K562 (cell line): ENCODE data around the gene NTSR1. TPM values are rescaled to one million over a fixed set of nuclear protein-coding genes. Genes with fewer than 3 reads are reported as not detected.

Source experiments
- FOXA3 ChIP-seq, 2 experiments: fragments of 450-650 bp in 1 of 2; sonication (generic) in 1 of 2; formaldehyde crosslinking; IDR thresholded peaks in 1 of 2; conservative IDR thresholded peaks in 1 of 2; 2 replicates each; pipeline versions ENCODE4 v1.4.0 to v1.8.0; 2020 to 2022; ENCODE audit warnings: mild to moderate bottlenecking in 2 of 2, missing genetic modification reagents in 1 of 2
- HNRNPH1 ChIP-seq: fragments of 200-400 bp; formaldehyde crosslinking; optimal IDR thresholded peaks from 2 replicates; pipeline ENCODE3; 2017; ENCODE audit warnings: low read depth, mild to moderate bottlenecking, low read length, moderate library complexity
- MAZ ChIP-seq, 2 experiments: fragments of 450-650 bp in 1 of 2; sonication (generic) in 1 of 2; formaldehyde crosslinking; IDR thresholded peaks in 1 of 2; conservative IDR thresholded peaks in 1 of 2; 2 replicates each; pipeline versions ENCODE4 v1.4.0 to v1.5.0; 2020; ENCODE audit warnings: mild to moderate bottlenecking in 1 of 2, missing genetic modification reagents in 1 of 2
- MTA2 ChIP-seq: fragments of 450-650 bp; IDR thresholded peaks from 2 replicates; pipeline ENCODE4 v1.6.1; 2016; ENCODE audit warnings: low read depth
- NCOR1 ChIP-seq: fragments of 450-650 bp; IDR thresholded peaks from 2 replicates; pipeline ENCODE4 v1.6.1; 2016; ENCODE audit warnings: mild to moderate bottlenecking, moderate library complexity
- NRF1 ChIP-seq, 2 experiments: fragments of 450-650 bp; IDR thresholded peaks in 1 of 2; conservative IDR thresholded peaks in 1 of 2; 2 replicates each; pipeline ENCODE4 v1.6.1; 2014; ENCODE audit warnings: mild to moderate bottlenecking in 2 of 2
- PCBP1 ChIP-seq: fragments of 200-400 bp; formaldehyde crosslinking; IDR thresholded peaks from 2 replicates; pipeline ENCODE4 v1.6.1; 2018; ENCODE audit warnings: mild to moderate bottlenecking, low read depth, low read length; ENCODE audit not compliant: poor library complexity, severe bottlenecking
- SMAD3 ChIP-seq: fragments of 450-650 bp; formaldehyde crosslinking; conservative IDR thresholded peaks from 2 replicates; pipeline ENCODE4 v1.4.0; 2020; ENCODE audit warnings: mild to moderate bottlenecking
- TAF1 ChIP-seq: IDR thresholded peaks from 2 replicates; pipeline ENCODE4 v1.6.1; 2011; ENCODE audit warnings: mild to moderate bottlenecking, low read length, moderate library complexity; ENCODE audit not compliant: insufficient read depth, control insufficient read depth, severe bottlenecking; ENCODE audit errors: extremely low read depth
- polyA plus RNA-seq, 8 experiments: library from polyadenylated mRNA; depleted of rRNA in 4 of 8; stranded (reverse) in 5 of 8; unstranded in 3 of 8; fragments of >200 nt; fragmentation: Nextera tagmentation in 2 of 8; fragmentation: Illumina TruSeq in 1 of 8; extraction: Ambion mirVana in 2 of 8; extraction: Trizol in 1 of 8; gene quantifications; 2 replicates each; pipeline versions ENCODE4 v1.2.1 to v1.2.3, GENCODE V29; 2011 to 2014; ENCODE audit warnings: inconsistent platforms in 1 of 8, missing spikeins in 1 of 8
- total RNA-seq, 7 experiments: library from RNA; depleted of rRNA in 6 of 7; stranded (reverse); fragments of >200 nt in 6 of 7; fragmentation: Illumina TruSeq in 2 of 7; extraction: Trizol in 2 of 7; gene quantifications; 2 replicates each; pipeline versions ENCODE4 v1.2.1 to v1.2.3, GENCODE V29; 2011 to 2021; ENCODE audit warnings: low replicate concordance in 1 of 7
- TF ChIP-seq, protein P1 (sequence below): sonication (generic); formaldehyde crosslinking; IDR thresholded peaks from 2 replicates; pipeline ENCODE4 v1.5.0; 2020; ENCODE audit warnings: missing genetic modification reagents
- TF ChIP-seq, protein P2 (sequence below): fragments of 200-800 bp; sonication (Bioruptor generic); IDR thresholded peaks from 2 replicates; pipeline ENCODE4 v1.6.1; 2017; ENCODE audit warnings: missing genetic modification characterization, missing compliant biosample characterization
- TF ChIP-seq, protein P3 (sequence below): fragments of 450-650 bp; formaldehyde crosslinking; IDR thresholded peaks from 2 replicates; pipeline ENCODE4 v1.4.0; 2020; ENCODE audit warnings: mild to moderate bottlenecking, mixed read lengths
- TF ChIP-seq, protein P4 (sequence below): IDR thresholded peaks from 3 replicates; pipeline ENCODE4 v1.6.1; 2011; ENCODE audit warnings: borderline replicate concordance, mild to moderate bottlenecking, moderate library complexity; ENCODE audit not compliant: insufficient read length; ENCODE audit errors: extremely low read depth

NTSR1 gene
- total and polyA plus RNA-seq, 9 of the 15 experiments (the other 6 are each of a cell fraction or from before 2014, with no cell fraction given), result 0.04 to 0.40 (median 0.13) TPM; not detected in 3

DNA sequence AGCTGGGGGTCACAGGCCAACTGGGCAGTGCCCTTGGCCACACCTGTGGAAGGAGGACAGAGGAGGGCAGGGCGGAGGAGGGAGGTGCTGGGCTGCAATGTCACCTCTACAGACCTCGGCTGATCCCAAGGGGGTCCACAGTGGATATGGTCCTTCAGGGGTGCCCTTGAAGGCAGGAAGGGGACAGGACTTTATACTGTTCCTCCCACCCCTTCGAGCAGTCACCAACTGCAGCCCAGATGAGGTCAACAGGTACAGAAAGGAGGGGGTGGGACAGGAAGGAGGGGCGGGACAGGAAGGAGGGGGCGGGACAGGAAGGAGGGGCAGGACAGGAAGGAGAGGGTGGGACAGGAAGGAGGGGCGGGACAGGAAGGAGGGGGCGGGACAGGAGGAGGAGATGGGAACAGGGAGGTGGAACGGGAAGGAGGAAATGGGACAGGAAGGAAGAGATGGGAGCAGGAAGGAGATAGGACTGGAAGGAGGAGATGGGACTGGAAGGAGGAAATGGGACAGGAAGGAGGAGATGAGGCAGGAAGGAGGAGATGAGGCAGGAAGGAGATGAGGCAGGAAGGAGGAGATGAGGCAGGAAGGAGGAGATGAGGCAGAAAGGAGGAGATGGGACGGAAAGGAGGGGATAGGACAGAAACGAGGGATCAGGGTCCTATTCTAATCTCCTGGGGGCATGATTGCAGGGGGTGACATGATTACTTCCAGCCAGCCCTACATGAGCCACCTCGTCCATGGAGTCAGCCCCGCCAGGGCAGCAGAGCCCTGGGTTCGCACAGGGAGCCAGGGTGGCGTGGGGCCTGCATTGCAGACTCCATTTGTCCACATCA lies 68.3 kb downstream of the NTSR1 start (continued):
- TF ChIP-seq MTA2 (no peak), MAZ (CRISPR knock-in tag; conservative IDR thresholded peaks at IDR 0.05 in 1 of 2, IDR thresholded peaks at IDR 0.05 in 1 of 2) (peak in 1 of 2 experiments; percentile 69; a peak in 1 of 4 replicates), TAF1 (peak; percentile 74), FOXA3 (CRISPR knock-in tag; conservative IDR thresholded peaks at IDR 0.05 in 1 of 2, IDR thresholded peaks at IDR 0.05 in 1 of 2) (no peak), PCBP1 (no peak), HNRNPH1 (no peak), NRF1 (conservative IDR thresholded peaks at IDR 0.05 in 1 of 2, IDR thresholded peaks at IDR 0.05 in 1 of 2) (no peak), NCOR1 (peak; percentile 25; the same call in 1 of the 2 replicates), SMAD3 (CRISPR knock-in tag) (no peak)
- TF ChIP-seq, protein P1, sequence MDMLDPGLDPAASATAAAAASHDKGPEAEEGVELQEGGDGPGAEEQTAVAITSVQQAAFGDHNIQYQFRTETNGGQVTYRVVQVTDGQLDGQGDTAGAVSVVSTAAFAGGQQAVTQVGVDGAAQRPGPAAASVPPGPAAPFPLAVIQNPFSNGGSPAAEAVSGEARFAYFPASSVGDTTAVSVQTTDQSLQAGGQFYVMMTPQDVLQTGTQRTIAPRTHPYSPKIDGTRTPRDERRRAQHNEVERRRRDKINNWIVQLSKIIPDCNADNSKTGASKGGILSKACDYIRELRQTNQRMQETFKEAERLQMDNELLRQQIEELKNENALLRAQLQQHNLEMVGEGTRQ (CRISPR knock-in tag), result no peak
- TF ChIP-seq, protein P2, sequence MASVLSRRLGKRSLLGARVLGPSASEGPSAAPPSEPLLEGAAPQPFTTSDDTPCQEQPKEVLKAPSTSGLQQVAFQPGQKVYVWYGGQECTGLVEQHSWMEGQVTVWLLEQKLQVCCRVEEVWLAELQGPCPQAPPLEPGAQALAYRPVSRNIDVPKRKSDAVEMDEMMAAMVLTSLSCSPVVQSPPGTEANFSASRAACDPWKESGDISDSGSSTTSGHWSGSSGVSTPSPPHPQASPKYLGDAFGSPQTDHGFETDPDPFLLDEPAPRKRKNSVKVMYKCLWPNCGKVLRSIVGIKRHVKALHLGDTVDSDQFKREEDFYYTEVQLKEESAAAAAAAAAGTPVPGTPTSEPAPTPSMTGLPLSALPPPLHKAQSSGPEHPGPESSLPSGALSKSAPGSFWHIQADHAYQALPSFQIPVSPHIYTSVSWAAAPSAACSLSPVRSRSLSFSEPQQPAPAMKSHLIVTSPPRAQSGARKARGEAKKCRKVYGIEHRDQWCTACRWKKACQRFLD (CRISPR knock-in tag), result no peak
- TF ChIP-seq, protein P3, sequence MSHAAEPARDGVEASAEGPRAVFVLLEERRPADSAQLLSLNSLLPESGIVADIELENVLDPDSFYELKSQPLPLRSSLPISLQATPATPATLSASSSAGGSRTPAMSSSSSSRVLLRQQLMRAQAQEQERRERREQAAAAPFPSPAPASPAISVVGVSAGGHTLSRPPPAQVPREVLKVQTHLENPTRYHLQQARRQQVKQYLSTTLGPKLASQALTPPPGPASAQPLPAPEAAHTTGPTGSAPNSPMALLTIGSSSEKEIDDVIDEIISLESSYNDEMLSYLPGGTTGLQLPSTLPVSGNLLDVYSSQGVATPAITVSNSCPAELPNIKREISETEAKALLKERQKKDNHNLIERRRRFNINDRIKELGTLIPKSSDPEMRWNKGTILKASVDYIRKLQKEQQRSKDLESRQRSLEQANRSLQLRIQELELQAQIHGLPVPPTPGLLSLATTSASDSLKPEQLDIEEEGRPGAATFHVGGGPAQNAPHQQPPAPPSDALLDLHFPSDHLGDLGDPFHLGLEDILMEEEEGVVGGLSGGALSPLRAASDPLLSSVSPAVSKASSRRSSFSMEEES (CRISPR knock-in tag), result no peak
- TF ChIP-seq, protein P4, sequence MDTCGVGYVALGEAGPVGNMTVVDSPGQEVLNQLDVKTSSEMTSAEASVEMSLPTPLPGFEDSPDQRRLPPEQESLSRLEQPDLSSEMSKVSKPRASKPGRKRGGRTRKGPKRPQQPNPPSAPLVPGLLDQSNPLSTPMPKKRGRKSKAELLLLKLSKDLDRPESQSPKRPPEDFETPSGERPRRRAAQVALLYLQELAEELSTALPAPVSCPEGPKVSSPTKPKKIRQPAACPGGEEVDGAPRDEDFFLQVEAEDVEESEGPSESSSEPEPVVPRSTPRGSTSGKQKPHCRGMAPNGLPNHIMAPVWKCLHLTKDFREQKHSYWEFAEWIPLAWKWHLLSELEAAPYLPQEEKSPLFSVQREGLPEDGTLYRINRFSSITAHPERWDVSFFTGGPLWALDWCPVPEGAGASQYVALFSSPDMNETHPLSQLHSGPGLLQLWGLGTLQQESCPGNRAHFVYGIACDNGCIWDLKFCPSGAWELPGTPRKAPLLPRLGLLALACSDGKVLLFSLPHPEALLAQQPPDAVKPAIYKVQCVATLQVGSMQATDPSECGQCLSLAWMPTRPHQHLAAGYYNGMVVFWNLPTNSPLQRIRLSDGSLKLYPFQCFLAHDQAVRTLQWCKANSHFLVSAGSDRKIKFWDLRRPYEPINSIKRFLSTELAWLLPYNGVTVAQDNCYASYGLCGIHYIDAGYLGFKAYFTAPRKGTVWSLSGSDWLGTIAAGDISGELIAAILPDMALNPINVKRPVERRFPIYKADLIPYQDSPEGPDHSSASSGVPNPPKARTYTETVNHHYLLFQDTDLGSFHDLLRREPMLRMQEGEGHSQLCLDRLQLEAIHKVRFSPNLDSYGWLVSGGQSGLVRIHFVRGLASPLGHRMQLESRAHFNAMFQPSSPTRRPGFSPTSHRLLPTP, result no peak
